ENCODE results near the gene PPP1R3F.
A peak's percentile ranks its signal among the peaks of the same experiment; 100 is the strongest.
"Not testable (repeated sequence)": the region's sequence is repeated elsewhere in the genome, so short reads cannot be mapped to it uniquely, and the experiment has no call there.

The PPP1R3F gene

GRCh38 chrX:49290215-49290614 lies 20.6 kb downstream of the PPP1R3F start:
- DNase-seq (ENCODE audit: low spot score), result no peak
- POLR2A ChIA-PET (ENCODE audit: low non-redundant PET), result no interaction called here
- CTCF ChIA-PET, result no interaction called here
- TF ChIP-seq, protein P1, sequence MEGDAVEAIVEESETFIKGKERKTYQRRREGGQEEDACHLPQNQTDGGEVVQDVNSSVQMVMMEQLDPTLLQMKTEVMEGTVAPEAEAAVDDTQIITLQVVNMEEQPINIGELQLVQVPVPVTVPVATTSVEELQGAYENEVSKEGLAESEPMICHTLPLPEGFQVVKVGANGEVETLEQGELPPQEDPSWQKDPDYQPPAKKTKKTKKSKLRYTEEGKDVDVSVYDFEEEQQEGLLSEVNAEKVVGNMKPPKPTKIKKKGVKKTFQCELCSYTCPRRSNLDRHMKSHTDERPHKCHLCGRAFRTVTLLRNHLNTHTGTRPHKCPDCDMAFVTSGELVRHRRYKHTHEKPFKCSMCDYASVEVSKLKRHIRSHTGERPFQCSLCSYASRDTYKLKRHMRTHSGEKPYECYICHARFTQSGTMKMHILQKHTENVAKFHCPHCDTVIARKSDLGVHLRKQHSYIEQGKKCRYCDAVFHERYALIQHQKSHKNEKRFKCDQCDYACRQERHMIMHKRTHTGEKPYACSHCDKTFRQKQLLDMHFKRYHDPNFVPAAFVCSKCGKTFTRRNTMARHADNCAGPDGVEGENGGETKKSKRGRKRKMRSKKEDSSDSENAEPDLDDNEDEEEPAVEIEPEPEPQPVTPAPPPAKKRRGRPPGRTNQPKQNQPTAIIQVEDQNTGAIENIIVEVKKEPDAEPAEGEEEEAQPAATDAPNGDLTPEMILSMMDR (conservative IDR thresholded peaks at IDR 0.05; ENCODE audit: low read depth), result no peak
- no peak overlapping the region for H3K27ac ChIP-seq

DNA sequence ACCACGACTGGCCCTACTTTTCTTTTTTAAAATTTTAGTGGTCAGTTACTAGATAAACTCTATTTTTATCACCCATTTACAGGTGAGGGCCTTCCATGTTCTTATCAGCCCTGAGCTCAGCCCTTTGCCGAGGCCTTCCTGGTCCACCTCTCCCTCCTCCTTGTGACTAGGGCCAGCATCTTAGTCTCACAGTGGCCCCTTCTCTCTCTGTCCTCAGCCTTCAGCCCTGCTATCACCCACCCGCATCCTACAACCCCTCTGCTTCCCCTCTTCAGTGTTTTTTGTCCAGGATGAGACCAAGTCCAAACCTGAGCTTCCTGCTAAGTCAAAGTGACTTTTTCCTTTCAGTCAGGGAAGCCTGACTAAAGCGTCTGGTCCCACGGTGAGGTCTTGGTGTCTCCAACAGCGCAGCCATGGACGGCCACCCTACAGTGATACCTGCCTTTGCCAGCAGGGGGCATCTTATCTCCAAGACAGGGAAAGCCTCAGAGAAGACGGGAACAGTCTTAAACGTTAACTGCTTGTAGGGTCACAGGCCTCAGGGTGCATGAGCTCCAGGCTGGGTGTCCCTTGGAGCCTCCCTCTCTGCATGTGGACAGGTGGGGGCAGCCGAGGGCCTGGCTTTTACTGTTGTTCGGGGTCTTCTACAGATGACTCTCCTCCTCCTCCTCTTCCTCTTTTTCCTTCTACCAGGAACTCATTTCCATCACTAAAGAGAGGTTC lies 22.2 kb downstream of the PPP1R3F start:
- POLR2A ChIA-PET (ENCODE audit: low non-redundant PET), result no interaction called here
- DNase-seq (ENCODE audit: low spot score), result no peak
- TF ChIP-seq, protein P1 (conservative IDR thresholded peaks at IDR 0.05; ENCODE audit: low read depth), result peak; percentile 49
- H3K27ac ChIP-seq, result no peak overlapping the region
- CTCF ChIA-PET, result interaction anchor here (0.6 kb wide), 1 partner anchor 868 kb away, joined by 4 read pairs; no protein-coding TSS in a partner anchor

DNA sequence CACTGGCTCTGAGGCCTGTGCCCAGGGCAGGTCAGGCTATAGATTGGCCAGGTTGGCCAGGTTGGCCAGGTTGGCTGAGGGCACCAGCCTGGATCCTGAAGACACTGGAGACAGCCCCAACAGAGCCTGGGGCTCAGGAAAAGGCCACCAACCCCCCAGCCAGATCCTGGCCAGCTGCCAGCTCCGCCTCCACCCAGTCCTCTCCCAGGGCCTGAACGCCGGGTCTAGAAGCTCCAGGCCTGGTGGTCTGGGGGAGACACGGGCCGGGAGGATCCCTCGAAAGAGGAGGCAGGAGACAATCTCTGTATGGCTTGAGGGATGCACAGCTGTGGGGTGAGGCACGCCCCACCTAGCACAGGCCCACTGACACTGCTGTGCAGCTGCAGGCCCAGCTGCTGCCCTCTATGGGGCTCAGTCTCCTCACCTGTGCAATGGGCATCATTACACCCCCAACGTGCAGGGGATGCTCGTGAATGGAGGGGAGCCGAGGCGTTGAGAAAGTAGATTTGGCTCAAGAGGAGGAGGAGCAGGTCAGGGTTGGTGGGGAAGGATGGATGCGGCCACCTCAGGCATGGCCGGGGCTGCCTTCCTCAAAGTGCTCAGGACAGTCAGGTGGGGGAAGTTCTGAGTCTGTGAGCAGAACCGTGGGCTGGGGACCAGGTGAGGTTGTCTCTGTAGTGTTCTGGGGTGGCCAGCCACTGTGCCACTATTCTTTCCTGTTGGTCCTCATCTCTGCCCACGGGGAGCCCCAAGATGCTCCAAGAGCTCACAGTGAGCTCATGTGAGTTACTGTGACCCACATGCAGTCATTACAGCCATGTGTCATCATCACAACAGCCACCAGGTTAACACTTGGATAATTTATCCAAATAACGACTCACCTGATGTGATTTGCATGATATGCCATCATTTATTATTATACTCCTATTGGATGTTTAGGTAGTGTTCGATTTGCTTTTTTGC lies 23.1 kb downstream of the PPP1R3F start:
- POLR2A ChIA-PET (ENCODE audit: low non-redundant PET), result no interaction called here
- TF ChIP-seq, protein P1 (conservative IDR thresholded peaks at IDR 0.05; ENCODE audit: low read depth), result no peak
- no peak for DNase-seq (ENCODE audit: low spot score)
- CTCF ChIA-PET, result no interaction called here
- no peak overlapping the region for H3K27ac ChIP-seq

DNA sequence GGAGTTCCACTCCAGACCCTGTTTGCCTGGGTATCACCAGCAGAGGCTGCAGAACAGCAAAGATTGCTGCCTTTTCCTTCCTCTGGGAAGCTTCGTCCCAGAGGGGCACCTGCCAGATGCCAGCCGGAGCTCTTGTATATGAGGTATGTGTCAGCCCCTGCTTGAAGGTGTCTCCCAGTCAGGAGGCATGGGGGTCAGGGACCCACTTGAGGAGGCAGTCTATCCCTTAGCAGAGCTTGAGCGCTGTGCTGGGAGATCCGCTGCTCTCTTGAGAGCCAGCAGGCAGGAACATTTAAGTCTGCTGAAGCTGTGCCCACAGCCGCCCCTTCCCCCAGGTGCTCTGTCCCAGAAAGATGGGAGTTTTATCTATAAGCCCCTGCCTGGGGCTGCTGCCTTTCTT lies 29.7 kb downstream of the PPP1R3F start:
- POLR2A ChIA-PET (ENCODE audit: low non-redundant PET); CTCF ChIA-PET; H3K27ac ChIP-seq; DNase-seq (ENCODE audit: low spot score): not testable (repeated sequence)

GRCh38 chrX:49300703-49301102 lies 31.1 kb downstream of the PPP1R3F start:
- no peak overlapping the region for H3K27ac ChIP-seq
- POLR2A ChIA-PET (ENCODE audit: low non-redundant PET), result no interaction called here
- TF ChIP-seq, protein P1 (conservative IDR thresholded peaks at IDR 0.05; ENCODE audit: low read depth), result no peak
- DNase-seq (ENCODE audit: low spot score), result no peak
- CTCF ChIA-PET, result no interaction called here

GRCh38 chrX:49303346-49303745 lies 33.8 kb downstream of the PPP1R3F start, which contains the start of gene GAGE10:
Gene GAGE10, plus strand, starts transcription at chrX:49303646. Its CDS starts 1,214 bp downstream, at chrX:49304860.
- TF ChIP-seq, protein P1 (conservative IDR thresholded peaks at IDR 0.05; ENCODE audit: low read depth), result no peak
- POLR2A ChIA-PET (ENCODE audit: low non-redundant PET), result no interaction called here
- no peak within 1 kb of the TSS for H3K27ac ChIP-seq
- no peak for DNase-seq (ENCODE audit: low spot score)
- CTCF ChIA-PET, result no interaction called here

- CTCF ChIA-PET; DNase-seq (ENCODE audit: low spot score); POLR2A ChIA-PET (ENCODE audit: low non-redundant PET); H3K27ac ChIP-seq: not testable (repeated sequence)
These were observed 38.2 kb downstream of the PPP1R3F start for GRCh38 chrX:49307775-49308174.

Measured in RWPE1 (cell line).